ENCODE measurements around the gene PMEPA1.

GRCh38 chr20:57724610-57725405, 15.0 kb upstream of the PMEPA1 start:
- TF ChIP-seq POLR2A (IDR thresholded peaks at IDR 0.05; ENCODE audit: low read length) (no peak), PBX3 (IDR thresholded peaks at IDR 0.05) (no peak), EHF (CRISPR knock-in tag; IDR thresholded peaks at IDR 0.05) (no peak), ESRRA (IDR thresholded peaks at IDR 0.05; ENCODE audit: borderline replicate concordance, low read length) (no peak), SMC3 (IDR thresholded peaks at IDR 0.05) (no peak), ZNF302 (CRISPR knock-in tag; IDR thresholded peaks at IDR 0.05) (no peak), MAX (IDR thresholded peaks at IDR 0.05) (no peak)

Measured in A549 (cell line).